ENCODE measurements around the gene POLR3B. TPM values are rescaled to one million over a fixed set of nuclear protein-coding genes. Genes with fewer than 3 reads are reported as not detected.
"Not testable (repeated sequence)": the region's sequence is repeated elsewhere in the genome, so short reads cannot be mapped to it uniquely, and the experiment has no call there.

The POLR3B gene
- total and polyA plus RNA-seq, 3 donors from 2014 or later = 9.1 to 15.3 (median 13.0) TPM

GRCh38 chr12:106310687-106311086 lies 46.9 kb upstream of the POLR3B start:
- H3K27ac ChIP-seq = no peak overlapping the region
- no peaks in the 10 kb centered on the region for H3K4me1 ChIP-seq
- WGBS, 2 donors = 78 to 90% methylated on average over 5 of the region's 5 CpGs

GRCh38 chr12:106311139-106311538 lies 46.4 kb upstream of the POLR3B start:
- no peaks in the 10 kb centered on the region for H3K36me3 ChIP-seq (ENCODE audit: low read depth, missing control alignments)
- intact Hi-C loops (cut with DNase I; ENCODE audit: low total_unique reads) = no loop called here
- H3K9me3 ChIP-seq = no peaks in the 10 kb centered on the region
- no peak overlapping the region for H3K4me3 ChIP-seq
- H3K27me3 ChIP-seq = no peaks in the 10 kb centered on the region
- no peak overlapping the region for H3K27ac ChIP-seq
- WGBS, 2 donors = 81% methylated on average over 8 of the region's 8 CpGs
- DNase-seq = no peak
- TF ChIP-seq POLR2A (IDR thresholded peaks at IDR 0.05) (no peak), CTCF (IDR thresholded peaks at IDR 0.05) (no peak)
- H3K4me1 ChIP-seq = no peaks in the 10 kb centered on the region

More at GRCh38 chr12:106310687-106311086, 46.9 kb upstream of the POLR3B start:
- intact Hi-C loops (cut with DNase I; ENCODE audit: low total_unique reads) = no loop called here
- Histone ChIP-seq H3K36me3 (ENCODE audit: low read depth, missing control alignments) (no peaks in the 10 kb centered on the region), H3K4me3 (no peak overlapping the region), H3K27me3 (no peaks in the 10 kb centered on the region), H3K9me3 (no peaks in the 10 kb centered on the region)
- TF ChIP-seq CTCF (IDR thresholded peaks at IDR 0.05) (no peak), POLR2A (IDR thresholded peaks at IDR 0.05) (no peak)
- no peak for DNase-seq

GRCh38 chr12:106313413-106313812 lies 44.1 kb upstream of the POLR3B start:
- intact Hi-C loops (cut with DNase I; ENCODE audit: low total_unique reads); H3K36me3 ChIP-seq (ENCODE audit: low read depth, missing control alignments); H3K4me3 ChIP-seq; H3K27ac ChIP-seq; H3K9me3 ChIP-seq; H3K4me1 ChIP-seq; H3K27me3 ChIP-seq; DNase-seq: not testable (repeated sequence)
- WGBS, 2 donors = 64 to 68% methylated on average over 4 of the region's 4 CpGs

- Histone ChIP-seq H3K27me3 (no peaks in the 10 kb centered on the region), H3K27ac (no peak overlapping the region), H3K9me3 (no peaks in the 10 kb centered on the region), H3K36me3 (ENCODE audit: low read depth, missing control alignments) (no peaks in the 10 kb centered on the region), H3K4me3 (no peak overlapping the region), H3K4me1 (no peaks in the 10 kb centered on the region)
- WGBS, 2 donors = 84 to 99% methylated on average over 4 of the region's 4 CpGs
- intact Hi-C loops (cut with DNase I; ENCODE audit: low total_unique reads) = no loop called here
- no peak for DNase-seq
- TF ChIP-seq CTCF (IDR thresholded peaks at IDR 0.05) (no peak), POLR2A (IDR thresholded peaks at IDR 0.05) (no peak)
Observed at GRCh38 chr12:106315523-106315922, 42.0 kb upstream of the POLR3B start.

GRCh38 chr12:106317406-106318082 lies 40.0 kb upstream of the POLR3B start:
- Histone ChIP-seq H3K4me1 (no peaks in the 10 kb centered on the region), H3K27ac (no peak overlapping the region), H3K4me3 (no peak overlapping the region), H3K9me3 (no peaks in the 10 kb centered on the region), H3K36me3 (ENCODE audit: low read depth, missing control alignments) (no peaks in the 10 kb centered on the region), H3K27me3 (no peaks in the 10 kb centered on the region)
- 95 to 97% methylated on average over 6 of the region's 6 CpGs for WGBS, 2 donors
- DNase-seq = no peak
- intact Hi-C loops (cut with DNase I; ENCODE audit: low total_unique reads) = no loop called here
- TF ChIP-seq POLR2A (IDR thresholded peaks at IDR 0.05) = no peak
- TF ChIP-seq CTCF (IDR thresholded peaks at IDR 0.05) = no peak

Data from testis (tissue), 3 donors.